ENCODE measurements around the gene PLCD3. TPM values are rescaled to one million over a fixed set of nuclear protein-coding genes. Genes with fewer than 3 reads are reported as not detected.
A peak's percentile ranks its signal among the peaks of the same experiment; 100 is the strongest.

PLCD3 gene
- total RNA-seq, 4 donors from 2014 or later = 11.6 to 44.4 (median 18.4) TPM

GRCh38 chr17:45093444-45094110, 38.7 kb downstream of the PLCD3 start:
- Histone ChIP-seq H3K4me3 (no peak overlapping the region), H3K9me3 (no peaks in the 10 kb centered on the region), H3K27ac (peak overlapping the region; percentile 34 to 87 (median 70)), H3K4me1 (peaks cover 0 to 26% (median 3%) of the 10 kb centered on the region in 4 donors), H3K27me3 (no peaks in the 10 kb centered on the region), H3K36me3 (peaks cover 0 to 90% (median 0%) of the 10 kb centered on the region in 3 donors)
- TF ChIP-seq CTCF (IDR thresholded peaks at IDR 0.05) = no peak
- no peak for TF ChIP-seq POLR2A (IDR thresholded peaks at IDR 0.05)
- peak in 1 of 3 donors; percentile 52 for DNase-seq

DNA sequence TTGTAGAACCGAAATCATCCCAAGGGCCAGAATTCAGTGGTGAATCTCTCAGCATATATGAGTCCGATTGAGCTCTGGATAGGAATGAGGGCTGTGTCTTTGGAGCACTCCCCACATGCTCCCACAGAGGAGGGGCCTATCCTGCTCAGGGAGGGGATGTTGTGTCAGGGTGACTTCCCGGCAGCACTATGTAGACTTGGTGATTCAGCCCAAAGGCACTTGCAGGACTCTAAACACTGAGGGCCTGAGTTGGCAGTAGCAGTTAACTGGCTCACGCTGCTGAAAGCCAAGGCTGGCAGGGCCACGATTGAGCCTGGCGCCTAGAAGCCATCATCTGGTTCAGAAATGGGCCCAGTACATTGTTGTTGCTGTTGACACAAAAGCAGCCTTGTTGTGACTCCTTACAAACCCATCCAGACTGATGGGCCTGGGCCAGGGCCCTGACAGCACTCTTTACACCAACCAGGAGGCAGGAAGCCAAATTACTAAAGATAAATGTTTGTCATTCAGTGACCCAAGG, 39.3 kb downstream of the PLCD3 start:
- TF ChIP-seq POLR2A (IDR thresholded peaks at IDR 0.05) (no peak), CTCF (IDR thresholded peaks at IDR 0.05) (no peak)

GRCh38 chr17:45091778-45092425, 40.4 kb downstream of the PLCD3 start:
- Histone ChIP-seq H3K36me3 (peaks cover 0 to 90% (median 0%) of the 10 kb centered on the region in 3 donors), H3K27ac (peak overlapping the region; percentile 34 to 87 (median 49)), H3K4me1 (peaks cover 0 to 22% (median 3%) of the 10 kb centered on the region in 4 donors), H3K27me3 (no peaks in the 10 kb centered on the region), H3K4me3 (no peak overlapping the region), H3K9me3 (no peaks in the 10 kb centered on the region)
- DNase-seq = no peak
- TF ChIP-seq CTCF (IDR thresholded peaks at IDR 0.05) = no peak
- TF ChIP-seq POLR2A (IDR thresholded peaks at IDR 0.05) = no peak

More for the DNA sequence above, 39.3 kb downstream of the PLCD3 start:
- peaks cover 0 to 90% (median 0%) of the 10 kb centered on the region in 3 donors for H3K36me3 ChIP-seq
- peak overlapping the region; percentile 34 to 87 (median 70) for H3K27ac ChIP-seq
- peaks cover 0 to 22% (median 3%) of the 10 kb centered on the region in 4 donors for H3K4me1 ChIP-seq
- H3K9me3 ChIP-seq = no peaks in the 10 kb centered on the region
- H3K27me3 ChIP-seq = no peaks in the 10 kb centered on the region
- peak in 2 of 3 donors; percentile 29 to 73 for DNase-seq
- H3K4me3 ChIP-seq = no peak overlapping the region

GRCh38 chr17:45090711-45091110, 41.6 kb downstream of the PLCD3 start:
- H3K27me3 ChIP-seq = no peaks in the 10 kb centered on the region
- H3K27ac ChIP-seq = no peak overlapping the region
- TF ChIP-seq CTCF (IDR thresholded peaks at IDR 0.05) (no peak), POLR2A (IDR thresholded peaks at IDR 0.05) (no peak)
- H3K4me1 ChIP-seq = peaks cover 0 to 22% (median 3%) of the 10 kb centered on the region in 4 donors
- no peaks in the 10 kb centered on the region for H3K9me3 ChIP-seq
- peaks cover 0 to 90% (median 0%) of the 10 kb centered on the region in 3 donors for H3K36me3 ChIP-seq
- no peak overlapping the region for H3K4me3 ChIP-seq
- no peak for DNase-seq

DNA sequence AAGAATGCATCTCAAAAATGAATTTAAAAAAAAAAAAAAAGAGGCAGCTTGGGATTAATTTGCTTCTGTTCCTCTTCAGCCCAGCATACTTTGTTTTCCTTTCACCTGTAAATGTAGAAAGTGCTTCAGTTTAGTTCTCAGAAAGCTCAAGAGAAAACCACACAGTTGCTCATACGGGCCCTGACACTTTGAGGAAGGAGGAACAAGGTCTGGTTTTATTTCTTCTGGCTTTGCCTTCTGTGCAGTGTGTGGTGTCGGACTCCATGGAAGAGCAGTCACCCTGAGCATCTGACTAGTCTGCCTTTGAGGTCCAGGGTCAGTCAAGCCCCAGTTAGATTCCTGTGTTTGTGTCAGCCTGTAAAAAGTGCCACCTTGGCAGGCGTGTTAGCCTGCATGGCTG, 43.6 kb downstream of the PLCD3 start:
- Histone ChIP-seq H3K4me1 (peaks cover 0 to 18% (median 1%) of the 10 kb centered on the region in 4 donors), H3K27ac (no peak overlapping the region), H3K9me3 (no peaks in the 10 kb centered on the region), H3K4me3 (no peak overlapping the region), H3K36me3 (peaks cover 0 to 91% (median 0%) of the 10 kb centered on the region in 3 donors), H3K27me3 (no peaks in the 10 kb centered on the region)
- DNase-seq = no peak
- no peak for TF ChIP-seq CTCF (IDR thresholded peaks at IDR 0.05)
- no peak for TF ChIP-seq POLR2A (IDR thresholded peaks at IDR 0.05)

Data from Peyer's patch (tissue), 4 donors.